Nephron progenitor cell (in vitro differentiated cells): ENCODE measurements around the gene DBH.

Experiments used
- DNase-seq: peaks from one replicate; pipeline ENCODE4 v3.0.0; 2021
- H3K27ac Mint-ChIP-seq: 2 replicates; pipeline ENCODE4 v1.8.0; 2021; ENCODE audit warnings: mild to moderate bottlenecking, moderate library complexity, mixed read lengths
- H3K27me3 Mint-ChIP-seq: 2 replicates; pipeline ENCODE4 v1.8.0; 2021; ENCODE audit warnings: mild to moderate bottlenecking, low read depth, mixed read lengths; ENCODE audit not compliant: poor library complexity
- H3K36me3 Mint-ChIP-seq: 2 replicates; pipeline ENCODE4 v1.8.0; 2021; ENCODE audit warnings: low read depth, mixed read lengths
- H3K4me1 Mint-ChIP-seq: 2 replicates; pipeline ENCODE4 v1.8.0; 2021; ENCODE audit warnings: mixed read lengths
- H3K4me3 Mint-ChIP-seq: 2 replicates; pipeline ENCODE4 v1.8.0; 2021; ENCODE audit warnings: mild to moderate bottlenecking, moderate library complexity, mixed read lengths
- H3K9me3 Mint-ChIP-seq: 2 replicates; pipeline ENCODE4 v1.8.0; 2021; ENCODE audit warnings: mild to moderate bottlenecking, moderate library complexity, mixed read lengths
- TF ChIP-seq, protein P1 (sequence below): fragments of 200-600 bp; sonication (generic); IDR thresholded peaks from 2 replicates; pipeline ENCODE4 v1.5.0; 2021; ENCODE audit warnings: antibody characterized with exemption

Gene DBH

GRCh38 chr9:133703591-133704399, 67.6 kb downstream of the DBH start:
- H3K36me3 Mint-ChIP-seq, result peaks cover 6% of the 10 kb centered on the region
- H3K27me3 Mint-ChIP-seq, result no peaks in the 10 kb centered on the region
- H3K4me1 Mint-ChIP-seq, result peaks cover 62% of the 10 kb centered on the region
- DNase-seq, result peak; percentile 27
- no peak overlapping the region for H3K4me3 Mint-ChIP-seq
- TF ChIP-seq, protein P1, sequence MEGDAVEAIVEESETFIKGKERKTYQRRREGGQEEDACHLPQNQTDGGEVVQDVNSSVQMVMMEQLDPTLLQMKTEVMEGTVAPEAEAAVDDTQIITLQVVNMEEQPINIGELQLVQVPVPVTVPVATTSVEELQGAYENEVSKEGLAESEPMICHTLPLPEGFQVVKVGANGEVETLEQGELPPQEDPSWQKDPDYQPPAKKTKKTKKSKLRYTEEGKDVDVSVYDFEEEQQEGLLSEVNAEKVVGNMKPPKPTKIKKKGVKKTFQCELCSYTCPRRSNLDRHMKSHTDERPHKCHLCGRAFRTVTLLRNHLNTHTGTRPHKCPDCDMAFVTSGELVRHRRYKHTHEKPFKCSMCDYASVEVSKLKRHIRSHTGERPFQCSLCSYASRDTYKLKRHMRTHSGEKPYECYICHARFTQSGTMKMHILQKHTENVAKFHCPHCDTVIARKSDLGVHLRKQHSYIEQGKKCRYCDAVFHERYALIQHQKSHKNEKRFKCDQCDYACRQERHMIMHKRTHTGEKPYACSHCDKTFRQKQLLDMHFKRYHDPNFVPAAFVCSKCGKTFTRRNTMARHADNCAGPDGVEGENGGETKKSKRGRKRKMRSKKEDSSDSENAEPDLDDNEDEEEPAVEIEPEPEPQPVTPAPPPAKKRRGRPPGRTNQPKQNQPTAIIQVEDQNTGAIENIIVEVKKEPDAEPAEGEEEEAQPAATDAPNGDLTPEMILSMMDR, result no peak
- H3K27ac Mint-ChIP-seq, result no peak overlapping the region
- H3K9me3 Mint-ChIP-seq, result peaks cover under 1% of the 10 kb centered on the region

DNA sequence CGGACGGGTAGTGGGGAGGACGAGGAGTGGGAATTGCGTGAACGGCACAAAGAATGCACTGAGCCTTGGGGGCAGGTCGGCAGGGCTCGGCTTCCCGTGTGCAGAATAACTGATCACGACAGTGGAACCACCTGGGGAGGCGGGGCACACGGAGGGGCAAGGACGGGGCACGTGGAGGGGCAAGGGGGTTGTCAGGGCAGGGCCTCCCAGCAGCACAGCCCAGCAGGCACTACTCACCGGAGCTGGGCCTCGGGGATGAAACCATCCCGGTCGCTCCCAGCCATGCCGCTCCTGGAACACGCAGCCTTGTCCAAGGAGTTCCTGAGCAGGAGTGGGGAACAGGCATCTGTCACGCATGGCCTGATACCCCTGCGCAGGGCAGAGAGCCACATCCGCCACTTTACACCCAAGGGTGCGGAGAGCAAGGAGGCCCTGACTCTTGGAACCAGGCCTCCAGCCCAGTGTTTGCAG, 68.6 kb downstream of the DBH start:
- Mint-ChIP-seq H3K4me1 (peaks cover 69% of the 10 kb centered on the region), H3K27me3 (no peaks in the 10 kb centered on the region), H3K27ac (no peak overlapping the region), H3K4me3 (no peak overlapping the region), H3K9me3 (no peaks in the 10 kb centered on the region), H3K36me3 (peaks cover 4% of the 10 kb centered on the region)
- DNase-seq, result peak; percentile 1
- TF ChIP-seq, protein P1, result no peak

DNA sequence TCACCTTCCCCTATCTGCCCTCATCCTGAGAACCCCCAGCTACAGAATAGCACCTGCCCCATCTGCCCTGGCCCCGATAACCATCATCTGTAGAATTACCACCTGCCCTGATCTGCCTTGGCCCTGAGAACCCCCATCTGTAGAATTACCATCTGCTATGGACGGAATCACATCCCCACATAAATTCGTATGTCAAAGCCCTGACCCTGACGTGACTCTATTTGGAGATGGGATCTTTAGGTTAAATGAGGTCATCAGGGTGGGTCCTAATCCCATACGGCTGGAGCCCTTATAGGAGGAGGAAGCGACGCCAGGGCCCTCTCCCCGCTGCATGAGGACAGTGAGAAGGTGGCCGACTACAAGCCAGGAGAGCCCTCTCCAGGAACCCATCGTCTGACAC, 69.4 kb downstream of the DBH start:
- TF ChIP-seq, protein P1, result no peak
- Mint-ChIP-seq H3K36me3 (peaks cover 4% of the 10 kb centered on the region), H3K9me3 (no peaks in the 10 kb centered on the region), H3K4me3 (no peak overlapping the region), H3K27me3 (no peaks in the 10 kb centered on the region), H3K4me1 (peaks cover 70% of the 10 kb centered on the region), H3K27ac (no peak overlapping the region)
- no peak for DNase-seq

GRCh38 chr9:133706307-133707050, 70.3 kb downstream of the DBH start:
- DNase-seq, result peak; percentile 4
- Mint-ChIP-seq H3K4me3 (peak overlapping the region; percentile 25), H3K9me3 (no peaks in the 10 kb centered on the region), H3K36me3 (no peaks in the 10 kb centered on the region), H3K4me1 (peaks cover 65% of the 10 kb centered on the region), H3K27ac (no peak overlapping the region), H3K27me3 (peaks cover 4% of the 10 kb centered on the region)
- TF ChIP-seq, protein P1, result no peak

- no peaks in the 10 kb centered on the region for H3K36me3 Mint-ChIP-seq
- no peak overlapping the region for H3K4me3 Mint-ChIP-seq
- peak overlapping the region; percentile 71 for H3K27ac Mint-ChIP-seq
- peaks cover 4% of the 10 kb centered on the region for H3K27me3 Mint-ChIP-seq
- TF ChIP-seq, protein P1, result no peak
- peak; percentile 2 for DNase-seq
- no peaks in the 10 kb centered on the region for H3K9me3 Mint-ChIP-seq
- peaks cover 60% of the 10 kb centered on the region for H3K4me1 Mint-ChIP-seq
Measured at GRCh38 chr9:133707065-133707762, 71.1 kb downstream of the DBH start.
